ENCODE data around the gene CFAP157. TPM values are rescaled to one million over a fixed set of nuclear protein-coding genes. Genes with fewer than 3 reads are reported as not detected.

Gene CFAP157
- total and polyA plus RNA-seq, 2 of the 13 experiments (the other 11 are each of a cell fraction or from before 2014, with no cell fraction given): 0.07 TPM; not detected in 1

DNA sequence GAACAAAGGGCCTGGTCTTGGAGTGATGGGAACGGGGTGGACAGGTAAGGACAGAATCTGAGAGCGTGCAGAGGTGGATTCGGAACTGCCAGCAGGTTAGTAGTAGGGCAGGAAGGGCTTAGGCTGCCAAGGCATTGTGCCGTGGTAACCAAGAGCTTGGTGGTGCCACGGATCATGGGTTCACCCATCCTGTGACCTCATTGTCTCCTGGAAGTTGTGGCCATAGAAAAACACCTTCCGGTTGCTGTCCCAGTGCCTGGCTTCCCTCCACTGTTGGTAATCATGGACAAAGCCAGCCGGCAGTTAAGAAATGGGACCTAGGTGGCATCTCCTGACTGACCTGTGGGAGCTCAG lies 42.5 kb upstream of the CFAP157 start (continued):
- TF ChIP-seq ZNF350 (CRISPR knock-in tag; IDR thresholded peaks at IDR 0.05; ENCODE audit: borderline replicate concordance, low read depth) (0 out of 2 replicates have a peak, but pooled peaks have one; percentile 48), ZFP36 (IDR thresholded peaks at IDR 0.05; ENCODE audit: borderline replicate concordance, low read depth, low read length, partially characterized antibody) (no peak), ZNF101 (CRISPR knock-in tag; IDR thresholded peaks at IDR 0.05; ENCODE audit: borderline replicate concordance, low read depth) (no peak), NRL (CRISPR knock-in tag; IDR thresholded peaks at IDR 0.05; ENCODE audit: borderline replicate concordance) (peak; percentile 62; the same call in 1 of the 2 replicates), ZNF891 (CRISPR knock-in tag; IDR thresholded peaks at IDR 0.05) (0 out of 2 replicates have a peak, but pooled peaks have one; percentile 21), PHF20 (CRISPR knock-in tag; IDR thresholded peaks at IDR 0.05) (0 out of 2 replicates have a peak, but pooled peaks have one; percentile 4), XRCC5 (optimal IDR thresholded peaks at IDR 0.05; ENCODE audit: low read length) (peak; percentile 5)
- TF ChIP-seq, protein P1, sequence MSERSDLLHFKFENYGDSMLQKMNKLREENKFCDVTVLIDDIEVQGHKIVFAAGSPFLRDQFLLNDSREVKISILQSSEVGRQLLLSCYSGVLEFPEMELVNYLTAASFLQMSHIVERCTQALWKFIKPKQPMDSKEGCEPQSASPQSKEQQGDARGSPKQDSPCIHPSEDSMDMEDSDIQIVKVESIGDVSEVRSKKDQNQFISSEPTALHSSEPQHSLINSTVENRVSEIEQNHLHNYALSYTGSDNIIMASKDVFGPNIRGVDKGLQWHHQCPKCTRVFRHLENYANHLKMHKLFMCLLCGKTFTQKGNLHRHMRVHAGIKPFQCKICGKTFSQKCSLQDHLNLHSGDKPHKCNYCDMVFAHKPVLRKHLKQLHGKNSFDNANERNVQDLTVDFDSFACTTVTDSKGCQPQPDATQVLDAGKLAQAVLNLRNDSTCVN (CRISPR knock-in tag; IDR thresholded peaks at IDR 0.05; ENCODE audit: borderline replicate concordance): peak; percentile 11; the same call in 1 of the 2 replicates

GRCh38 chr9:127664678-127665507 lies 41.9 kb upstream of the CFAP157 start:
- Histone ChIP-seq H3K9ac (ENCODE audit: insufficient read depth, low read depth, low read length) (0 out of 2 replicates have a peak overlapping the region, but pooled peaks have one; percentile 10), H3K27ac (ENCODE audit: extremely low read length, insufficient read depth, low read length) (peak overlapping the region; percentile 20), H3K4me2 (ENCODE audit: low read depth, low read length) (peak overlapping the region; percentile 55), H2AFZ (ENCODE audit: low read length) (no peak overlapping the region), H3K9me3 (ENCODE audit: low read length) (no peaks in the 10 kb centered on the region), H3K36me3 (replicated peaks in 1 of 2; ENCODE audit: control insufficient read depth in 1 of 2, insufficient read depth in 2 of 2, low read length in 2 of 2) (no peaks in the 10 kb centered on the region), H4K20me1 (ENCODE audit: insufficient read depth, low read length) (no peaks in the 10 kb centered on the region), H3K4me3 (replicated peaks in 1 of 3; ENCODE audit: insufficient read depth in 1 of 3, low read depth in 2 of 3, low read length in 3 of 3) (peak overlapping the region in 1 of 3 experiments; percentile 18; a peak in 1 of 6 replicates), H3K79me2 (ENCODE audit: insufficient read depth, low read length) (no peaks in the 10 kb centered on the region), H3K4me1 (ENCODE audit: insufficient read depth, low read length) (peaks cover 24% of the 10 kb centered on the region), H3K27me3 (ENCODE audit: control insufficient read depth in 1 of 2, insufficient read depth in 2 of 2, low read length in 2 of 2) (no peaks in the 10 kb centered on the region)
- no TSS peak for BruUV-seq (replicated peaks)
- peak; percentile 83 for DNase-seq (ENCODE audit: low spot score)
- ChIA-PET POLR2A (interaction anchor here (0.8 kb wide), 1 partner anchor 50 kb away, joined by 4 read pairs; no protein-coding TSS in a partner anchor), CTCF (ENCODE audit: low intra/inter-chr PET ratio, low total read pairs) (no interaction called here)
- WGBS (ENCODE audit: low lambda C conversion rate): 37% methylated on average over 8 of the region's 10 CpGs
- peak; percentile 99 for ATAC-seq
- in situ Hi-C loops (cut with HindIII; ENCODE audit: extremely low pct_ligation_motif_present, low pct_unique_long_range_greater_than_20kb) (no loop called here), intact Hi-C loops (cut with micrococcal nuclease; ENCODE audit: unreplicated experiment) (no loop called here)
- FAIRE-seq: peak; percentile 89
- peak; percentile 40; the same call in 1 of the 2 replicates for TF ChIP-seq ELF3 (CRISPR knock-in tag; IDR thresholded peaks at IDR 0.05)
- no peak for TF ChIP-seq SOX6 (IDR thresholded peaks at IDR 0.05)
- peak; percentile 94 for TF ChIP-seq SOX6 (CRISPR knock-in tag; IDR thresholded peaks at IDR 0.05)
- no peak for TF ChIP-seq GABPA (IDR thresholded peaks at IDR 0.05; ENCODE audit: low read depth, low read length)
- TF ChIP-seq GABPA (CRISPR knock-in tag; IDR thresholded peaks at IDR 0.05; ENCODE audit: low read depth): no peak; the same call in 1 of the 2 replicates
- TF ChIP-seq ARID5B (CRISPR knock-in tag; IDR thresholded peaks at IDR 0.05): peak; percentile 67
- TF ChIP-seq, protein P2, sequence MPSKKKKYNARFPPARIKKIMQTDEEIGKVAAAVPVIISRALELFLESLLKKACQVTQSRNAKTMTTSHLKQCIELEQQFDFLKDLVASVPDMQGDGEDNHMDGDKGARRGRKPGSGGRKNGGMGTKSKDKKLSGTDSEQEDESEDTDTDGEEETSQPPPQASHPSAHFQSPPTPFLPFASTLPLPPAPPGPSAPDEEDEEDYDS (CRISPR knock-in tag; IDR thresholded peaks at IDR 0.05): peak; percentile 46; the same call in 1 of the 2 replicates
- TF ChIP-seq ZFP36L2 (CRISPR knock-in tag; IDR thresholded peaks at IDR 0.05): no peak
- TF ChIP-seq ZNF605 (CRISPR knock-in tag; IDR thresholded peaks at IDR 0.05): 0 out of 2 replicates have a peak, but pooled peaks have one; percentile 14
- peak; percentile 97 for TF ChIP-seq SOX5 (CRISPR knock-in tag; IDR thresholded peaks at IDR 0.05; ENCODE audit: borderline replicate concordance)
